ENCODE results near the gene LMNA. TPM values are rescaled to one million over a fixed set of nuclear protein-coding genes. Genes with fewer than 3 reads are reported as not detected.

Gene LMNA
- total and polyA plus RNA-seq, 2 of the 4 experiments (the other 2 are of a cell fraction): 563 to 755 TPM

- no peak overlapping the region for H2BK15ac ChIP-seq (ENCODE audit: low read depth, low read length)
- ATAC-seq (ENCODE audit: low read depth): no peak
- no peak overlapping the region for H2BK5ac ChIP-seq (ENCODE audit: low read depth, low read length, poor library complexity, severe bottlenecking)
- no peaks in the 10 kb centered on the region for H3K9me3 ChIP-seq (ENCODE audit: control insufficient read depth, insufficient read depth, low read length)
- no peak overlapping the region for H2BK20ac ChIP-seq (ENCODE audit: low read depth, low read length)
- no peak overlapping the region for H3K27ac ChIP-seq (ENCODE audit: insufficient read depth, low read length)
- no TSS peak for BruUV-seq (replicated peaks)
- WGBS, 2 experiments (ENCODE audit: extremely low coverage in 2 of 2, insufficient read length in 1 of 2): no CpG with 5 or more reads among the region's 6 CpGs
- H3K79me1 ChIP-seq (ENCODE audit: low read depth in 1 of 2, low read length in 2 of 2): peaks cover 15 to 39% of the 10 kb centered on the region in 2 experiments; a peak in 3 of 4 replicates
- no peak overlapping the region for H2AFZ ChIP-seq (replicated peaks; ENCODE audit: low read length, poor library complexity)
- DNase-seq: no peak
- ChIA-PET POLR2A (ENCODE audit: unreplicated experiment) (no interaction called here), CTCF (no interaction called here)
- no peak overlapping the region for H3K4me2 ChIP-seq (ENCODE audit: low read depth, low read length)
- no peak overlapping the region for H4K5ac ChIP-seq (ENCODE audit: low read depth, low read length)
- no peak overlapping the region for H3K23ac ChIP-seq (ENCODE audit: low read depth, low read length)
- H3K4me1 ChIP-seq (ENCODE audit: control insufficient read depth, insufficient read depth, low read length): peaks cover 20% of the 10 kb centered on the region
- dilution Hi-C loops (cut with HindIII; ENCODE audit: low sequenced_read_pairs, unreplicated experiment) (no loop called here), in situ Hi-C loops (cut with MboI; ENCODE audit: low sequenced_read_pairs) (no loop called here), intact Hi-C loops (cut with micrococcal nuclease) (no loop called here)
- no peak overlapping the region for H2AK9ac ChIP-seq (replicated peaks; ENCODE audit: low read depth, low read length, poor library complexity)
- H4K8ac ChIP-seq (ENCODE audit: low read depth in 2 of 2, low read length in 2 of 2): no peak overlapping the region
- H3K4ac ChIP-seq (ENCODE audit: low read depth, low read length): no peak overlapping the region
- H3K14ac ChIP-seq (replicated peaks; ENCODE audit: low read depth, low read length): no peak overlapping the region
- no peak overlapping the region for H3K56ac ChIP-seq (ENCODE audit: extremely low read depth, insufficient read depth, low read length)
- no peaks in the 10 kb centered on the region for H3K27me3 ChIP-seq (ENCODE audit: control insufficient read depth, insufficient read depth, low read length)
- H2BK120ac ChIP-seq (ENCODE audit: low read depth, low read length): no peak overlapping the region
- peaks cover 26% of the 10 kb centered on the region for H4K20me1 ChIP-seq (ENCODE audit: insufficient read depth, low read length)
- peaks cover 31% of the 10 kb centered on the region for H3K36me3 ChIP-seq (ENCODE audit: control insufficient read depth, insufficient read depth, low read length)
- H3K4me3 ChIP-seq (ENCODE audit: insufficient read depth, low read depth, low read length): no peak overlapping the region
- TF ChIP-seq FOS (IDR thresholded peaks at IDR 0.05; ENCODE audit: low read depth, low read length) (no peak), SMC3 (IDR thresholded peaks at IDR 0.05; ENCODE audit: low read depth, low read length) (no peak), MXI1 (IDR thresholded peaks at IDR 0.05; ENCODE audit: borderline replicate concordance, low read depth, low read length) (no peak), CHD1 (IDR thresholded peaks at IDR 0.05; ENCODE audit: low read depth, low read length) (no peak), ELK1 (IDR thresholded peaks at IDR 0.05; ENCODE audit: borderline replicate concordance, low read depth, low read length) (no peak), POLR2A (IDR thresholded peaks at IDR 0.05; ENCODE audit: low read depth, low read length) (no peak), CEBPB (IDR thresholded peaks at IDR 0.05; ENCODE audit: low read depth, low read length) (no peak), RAD21 (IDR thresholded peaks at IDR 0.05; ENCODE audit: low read length) (no peak), MAZ (IDR thresholded peaks at IDR 0.05; ENCODE audit: borderline replicate concordance, low read depth, low read length) (no peak), USF2 (IDR thresholded peaks at IDR 0.05; ENCODE audit: low read depth, low read length) (no peak), MAFK (IDR thresholded peaks at IDR 0.05; ENCODE audit: low read depth, low read length) (no peak), RFX5 (IDR thresholded peaks at IDR 0.05; ENCODE audit: low read depth, low read length) (no peak), NFE2L2 (IDR thresholded peaks at IDR 0.05; ENCODE audit: low read depth, low read length) (no peak), RCOR1 (IDR thresholded peaks at IDR 0.05; ENCODE audit: insufficient replicate concordance, low read length) (no peak), BHLHE40 (IDR thresholded peaks at IDR 0.05; ENCODE audit: low read depth, low read length) (no peak), CTCF (conservative IDR thresholded peaks at IDR 0.05; ENCODE audit: low read depth, low read length) (no peak)
- H2AK5ac ChIP-seq (ENCODE audit: low read depth, low read length): no peak overlapping the region
- no peak overlapping the region for H3K18ac ChIP-seq (ENCODE audit: low read depth, low read length)
- no peak overlapping the region for H3K9ac ChIP-seq (ENCODE audit: low read depth, low read length)
- H3K9me1 ChIP-seq (ENCODE audit: insufficient read depth, low read length): peaks cover 13% of the 10 kb centered on the region
- H4K91ac ChIP-seq (ENCODE audit: insufficient read depth, low read depth, low read length): no peak overlapping the region
These were observed 42.3 kb upstream of the LMNA start for GRCh38 chr1:156072251-156072650.
